Ishikawa (cell line): Measurements from ENCODE around the gene RAB11FIP4.

ENCODE experiments used
- CEBPB ChIP-seq: IDR thresholded peaks from 2 replicates; pipeline ENCODE4 v1.6.1; 2012
- CREB1 ChIP-seq: IDR thresholded peaks from 2 replicates; pipeline ENCODE4 v1.6.1; 2012; ENCODE audit warnings: low read depth
- EGR1 ChIP-seq: IDR thresholded peaks from 2 replicates; pipeline ENCODE4 v1.6.1; 2012
- EP300 ChIP-seq: IDR thresholded peaks from 2 replicates; pipeline ENCODE4 v1.6.1; 2012; ENCODE audit warnings: borderline replicate concordance
- NFIC ChIP-seq: IDR thresholded peaks from 2 replicates; pipeline ENCODE4 v1.6.1; 2012
- RAD21 ChIP-seq: IDR thresholded peaks from 2 replicates; pipeline ENCODE4 v1.6.1; 2012; ENCODE audit warnings: low read depth
- TAF1 ChIP-seq: IDR thresholded peaks from 2 replicates; pipeline ENCODE4 v1.6.1; 2012; ENCODE audit warnings: low read depth, mild to moderate bottlenecking
- TCF12 ChIP-seq: IDR thresholded peaks from 2 replicates; pipeline ENCODE4 v1.6.1; 2012; ENCODE audit warnings: low read depth
- TEAD4 ChIP-seq: IDR thresholded peaks from 2 replicates; pipeline ENCODE4 v1.6.1; 2012
- USF1 ChIP-seq: IDR thresholded peaks from 2 replicates; pipeline ENCODE4 v1.6.1; 2012
- YY1 ChIP-seq: IDR thresholded peaks from 2 replicates; pipeline ENCODE4 v1.6.1; 2012; ENCODE audit warnings: low read depth
- ZBTB7A ChIP-seq: IDR thresholded peaks from 2 replicates; pipeline ENCODE4 v1.6.1; 2012; ENCODE audit warnings: low read depth
- TF ChIP-seq, protein P1 (sequence below): IDR thresholded peaks from 2 replicates; pipeline ENCODE4 v1.6.1; 2012; ENCODE audit warnings: low read depth, mild to moderate bottlenecking
- TF ChIP-seq, protein P2 (sequence below): IDR thresholded peaks from 2 replicates; pipeline ENCODE4 v1.6.1; 2012

The RAB11FIP4 gene

DNA sequence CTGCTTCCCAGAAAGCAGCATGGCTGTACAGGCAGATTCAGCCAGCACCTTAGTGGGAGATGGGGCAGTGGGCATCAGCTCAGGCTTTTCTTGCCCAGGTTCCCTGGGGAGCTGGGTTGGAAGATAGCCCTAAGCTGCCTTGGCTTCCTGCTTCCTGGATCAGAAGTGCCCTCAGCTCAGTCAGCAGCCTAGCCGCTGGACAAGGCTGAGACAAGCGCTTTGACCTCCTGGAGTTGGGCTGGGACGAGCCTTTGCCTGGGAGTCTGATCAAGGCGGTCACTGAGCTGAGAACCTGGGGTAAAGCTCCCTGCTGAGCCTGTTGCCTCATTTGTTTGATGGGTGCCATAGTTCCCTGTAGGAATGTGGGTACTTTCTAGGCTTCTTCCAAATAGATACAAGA lies 190.0 kb downstream of the RAB11FIP4 start:
- TF ChIP-seq EGR1 (no peak), ZBTB7A (no peak), NFIC (no peak), TAF1 (no peak), TEAD4 (no peak), RAD21 (no peak), TCF12 (no peak), YY1 (no peak)
- TF ChIP-seq, protein P1, sequence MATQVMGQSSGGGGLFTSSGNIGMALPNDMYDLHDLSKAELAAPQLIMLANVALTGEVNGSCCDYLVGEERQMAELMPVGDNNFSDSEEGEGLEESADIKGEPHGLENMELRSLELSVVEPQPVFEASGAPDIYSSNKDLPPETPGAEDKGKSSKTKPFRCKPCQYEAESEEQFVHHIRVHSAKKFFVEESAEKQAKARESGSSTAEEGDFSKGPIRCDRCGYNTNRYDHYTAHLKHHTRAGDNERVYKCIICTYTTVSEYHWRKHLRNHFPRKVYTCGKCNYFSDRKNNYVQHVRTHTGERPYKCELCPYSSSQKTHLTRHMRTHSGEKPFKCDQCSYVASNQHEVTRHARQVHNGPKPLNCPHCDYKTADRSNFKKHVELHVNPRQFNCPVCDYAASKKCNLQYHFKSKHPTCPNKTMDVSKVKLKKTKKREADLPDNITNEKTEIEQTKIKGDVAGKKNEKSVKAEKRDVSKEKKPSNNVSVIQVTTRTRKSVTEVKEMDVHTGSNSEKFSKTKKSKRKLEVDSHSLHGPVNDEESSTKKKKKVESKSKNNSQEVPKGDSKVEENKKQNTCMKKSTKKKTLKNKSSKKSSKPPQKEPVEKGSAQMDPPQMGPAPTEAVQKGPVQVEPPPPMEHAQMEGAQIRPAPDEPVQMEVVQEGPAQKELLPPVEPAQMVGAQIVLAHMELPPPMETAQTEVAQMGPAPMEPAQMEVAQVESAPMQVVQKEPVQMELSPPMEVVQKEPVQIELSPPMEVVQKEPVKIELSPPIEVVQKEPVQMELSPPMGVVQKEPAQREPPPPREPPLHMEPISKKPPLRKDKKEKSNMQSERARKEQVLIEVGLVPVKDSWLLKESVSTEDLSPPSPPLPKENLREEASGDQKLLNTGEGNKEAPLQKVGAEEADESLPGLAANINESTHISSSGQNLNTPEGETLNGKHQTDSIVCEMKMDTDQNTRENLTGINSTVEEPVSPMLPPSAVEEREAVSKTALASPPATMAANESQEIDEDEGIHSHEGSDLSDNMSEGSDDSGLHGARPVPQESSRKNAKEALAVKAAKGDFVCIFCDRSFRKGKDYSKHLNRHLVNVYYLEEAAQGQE: no peak

DNA sequence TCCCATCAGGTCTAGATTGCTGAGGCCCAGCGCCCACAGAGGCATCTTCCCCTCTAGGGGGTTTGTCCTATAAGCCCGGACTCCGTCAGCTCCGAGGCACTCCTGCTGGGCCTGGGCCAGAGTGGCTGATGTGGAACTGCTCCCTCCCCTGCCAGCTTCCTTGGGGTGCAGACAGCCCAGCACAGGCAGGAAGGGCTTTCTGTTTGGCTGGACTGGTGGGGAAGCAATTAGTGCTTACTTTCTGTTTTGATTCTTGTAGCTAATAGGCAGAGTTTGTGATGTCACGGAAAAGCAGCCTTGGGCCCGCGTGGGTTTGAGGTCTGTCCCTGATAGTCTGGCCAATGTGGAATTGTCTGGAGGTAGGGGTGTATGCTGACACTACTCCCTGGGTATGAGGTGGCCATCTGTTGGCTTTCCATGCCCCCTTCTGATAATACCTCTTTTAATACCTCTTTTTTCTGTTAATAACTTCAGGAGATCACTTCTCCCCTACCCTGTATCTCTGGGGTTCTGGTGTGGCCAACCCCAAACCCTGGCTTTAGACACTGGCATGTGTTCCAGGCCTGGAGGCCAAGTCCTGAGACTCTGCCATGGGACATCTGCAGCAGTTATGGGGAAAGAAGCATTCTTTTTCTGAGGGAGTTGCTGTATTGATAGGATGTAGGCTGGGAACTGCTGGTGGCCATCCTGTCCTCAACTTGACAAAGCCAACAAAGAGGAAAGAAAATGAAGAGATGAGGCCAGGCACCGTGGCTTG lies 190.9 kb downstream of the RAB11FIP4 start:
- TF ChIP-seq, protein P2, sequence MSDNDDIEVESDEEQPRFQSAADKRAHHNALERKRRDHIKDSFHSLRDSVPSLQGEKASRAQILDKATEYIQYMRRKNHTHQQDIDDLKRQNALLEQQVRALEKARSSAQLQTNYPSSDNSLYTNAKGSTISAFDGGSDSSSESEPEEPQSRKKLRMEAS: no peak
- no peak for TF ChIP-seq EGR1

GRCh38 chr17:31583772-31584356 lies 192.4 kb downstream of the RAB11FIP4 start:
- TF ChIP-seq USF1 (no peak), EGR1 (no peak), EP300 (no peak), RAD21 (no peak), NFIC (no peak), TAF1 (no peak), TEAD4 (no peak), ZBTB7A (no peak), TCF12 (no peak), YY1 (no peak), CREB1 (no peak), CEBPB (no peak)
- TF ChIP-seq, protein P1: no peak
- TF ChIP-seq, protein P2: no peak

- TF ChIP-seq USF1 (peak; percentile 40; the same call in 1 of the 2 replicates), TAF1 (no peak)
- TF ChIP-seq, protein P1: no peak
- TF ChIP-seq, protein P2: no peak
These were observed 193.2 kb downstream of the RAB11FIP4 start for GRCh38 chr17:31584438-31585279.
